VCaP (cell line): ENCODE data around the gene NACC2.

Source experiments
- H3K27ac ChIP-seq: fragments of 450-650 bp; 2 replicates; pipeline ENCODE4 v1.5.1; 2017
- TF ChIP-seq, protein P1 (sequence below): fragments of 450-650 bp; conservative IDR thresholded peaks from 2 replicates; pipeline ENCODE4 v1.5.1; 2017; ENCODE audit warnings: mild to moderate bottlenecking, moderate library complexity

The NACC2 gene

DNA sequence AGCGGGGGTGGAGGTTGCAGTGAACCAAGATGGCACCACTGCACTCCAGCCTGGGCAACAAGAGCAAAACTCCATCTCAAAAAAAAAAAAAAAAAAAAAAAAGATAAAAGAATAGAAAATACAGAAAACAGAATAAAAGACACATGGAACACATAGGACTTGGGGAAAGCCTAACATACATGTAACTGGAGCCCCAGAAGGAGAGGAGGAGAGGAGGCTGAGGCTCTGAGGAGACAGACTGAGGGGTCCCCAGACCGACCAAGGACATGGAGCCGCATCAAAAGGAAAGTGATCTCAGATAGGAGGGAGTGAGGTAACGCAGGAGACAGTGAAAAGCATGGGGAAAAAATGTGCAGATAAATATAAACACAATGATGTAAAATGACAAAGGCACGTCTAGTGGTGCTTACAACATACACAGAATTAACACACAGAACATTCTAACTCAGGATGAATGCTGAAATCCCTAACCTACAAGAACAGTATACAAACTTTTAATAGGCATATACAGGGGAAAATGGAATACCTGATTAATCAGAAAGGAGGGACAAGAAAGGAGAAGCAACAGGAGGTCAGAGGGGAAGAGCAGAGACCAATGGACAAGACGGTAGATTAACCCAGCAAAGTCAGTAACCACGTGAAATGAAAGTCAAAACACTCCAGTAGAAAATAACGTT, 68.7 kb downstream of the NACC2 start:
- TF ChIP-seq, protein P1, sequence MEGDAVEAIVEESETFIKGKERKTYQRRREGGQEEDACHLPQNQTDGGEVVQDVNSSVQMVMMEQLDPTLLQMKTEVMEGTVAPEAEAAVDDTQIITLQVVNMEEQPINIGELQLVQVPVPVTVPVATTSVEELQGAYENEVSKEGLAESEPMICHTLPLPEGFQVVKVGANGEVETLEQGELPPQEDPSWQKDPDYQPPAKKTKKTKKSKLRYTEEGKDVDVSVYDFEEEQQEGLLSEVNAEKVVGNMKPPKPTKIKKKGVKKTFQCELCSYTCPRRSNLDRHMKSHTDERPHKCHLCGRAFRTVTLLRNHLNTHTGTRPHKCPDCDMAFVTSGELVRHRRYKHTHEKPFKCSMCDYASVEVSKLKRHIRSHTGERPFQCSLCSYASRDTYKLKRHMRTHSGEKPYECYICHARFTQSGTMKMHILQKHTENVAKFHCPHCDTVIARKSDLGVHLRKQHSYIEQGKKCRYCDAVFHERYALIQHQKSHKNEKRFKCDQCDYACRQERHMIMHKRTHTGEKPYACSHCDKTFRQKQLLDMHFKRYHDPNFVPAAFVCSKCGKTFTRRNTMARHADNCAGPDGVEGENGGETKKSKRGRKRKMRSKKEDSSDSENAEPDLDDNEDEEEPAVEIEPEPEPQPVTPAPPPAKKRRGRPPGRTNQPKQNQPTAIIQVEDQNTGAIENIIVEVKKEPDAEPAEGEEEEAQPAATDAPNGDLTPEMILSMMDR = no peak
- no peak overlapping the region for H3K27ac ChIP-seq

DNA sequence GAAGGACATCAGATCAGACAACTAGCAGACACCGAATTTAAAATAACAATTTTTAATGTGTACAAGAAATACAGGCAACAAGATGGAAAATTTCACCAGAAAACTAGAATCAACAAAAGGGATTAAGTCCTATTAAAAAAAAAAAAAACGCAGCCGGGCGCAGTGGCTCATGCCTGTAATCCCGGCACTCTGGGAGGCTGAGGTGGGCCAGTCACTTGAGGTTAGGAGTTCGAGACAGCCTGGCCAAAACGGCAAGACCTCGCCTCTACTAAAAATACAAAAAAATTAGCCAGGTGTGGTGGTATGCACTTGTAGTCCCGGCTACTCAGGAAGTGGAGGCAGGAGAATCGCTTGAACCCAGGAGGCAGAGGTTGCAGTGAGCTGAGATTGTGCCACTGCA, 69.6 kb downstream of the NACC2 start:
- TF ChIP-seq, protein P1 = no peak
- H3K27ac ChIP-seq = no peak overlapping the region

DNA sequence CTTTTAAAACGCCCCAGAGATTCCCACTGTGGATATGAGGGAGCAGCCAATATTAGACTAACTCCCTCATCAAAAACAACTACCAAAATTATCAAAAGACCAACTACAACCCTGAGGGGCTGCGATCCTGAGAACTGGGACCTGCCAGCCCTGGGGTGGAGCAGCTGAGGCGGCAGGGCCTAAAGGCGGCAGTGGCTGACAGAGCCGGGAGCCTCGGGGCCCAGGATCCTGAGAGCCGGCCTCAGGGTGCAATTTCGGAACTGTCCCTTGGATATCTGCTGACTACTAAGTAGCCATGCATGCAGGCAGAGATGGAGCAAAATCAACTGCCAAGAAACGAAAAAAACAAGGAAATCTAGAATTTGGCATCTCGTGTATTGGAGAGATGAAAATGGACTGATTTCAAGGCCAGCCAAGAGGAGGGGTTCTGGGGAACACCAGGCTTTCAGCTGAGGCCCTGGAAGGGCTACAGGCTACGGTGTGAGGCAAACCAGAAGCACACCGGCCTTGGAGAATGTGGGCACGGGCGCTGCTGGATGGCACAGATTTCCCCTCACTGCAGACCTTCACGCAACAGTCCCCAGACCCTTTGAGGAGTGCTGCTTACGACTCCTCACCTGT, 70.3 kb downstream of the NACC2 start:
- TF ChIP-seq, protein P1 = no peak
- peak overlapping the region; percentile 41 for H3K27ac ChIP-seq

DNA sequence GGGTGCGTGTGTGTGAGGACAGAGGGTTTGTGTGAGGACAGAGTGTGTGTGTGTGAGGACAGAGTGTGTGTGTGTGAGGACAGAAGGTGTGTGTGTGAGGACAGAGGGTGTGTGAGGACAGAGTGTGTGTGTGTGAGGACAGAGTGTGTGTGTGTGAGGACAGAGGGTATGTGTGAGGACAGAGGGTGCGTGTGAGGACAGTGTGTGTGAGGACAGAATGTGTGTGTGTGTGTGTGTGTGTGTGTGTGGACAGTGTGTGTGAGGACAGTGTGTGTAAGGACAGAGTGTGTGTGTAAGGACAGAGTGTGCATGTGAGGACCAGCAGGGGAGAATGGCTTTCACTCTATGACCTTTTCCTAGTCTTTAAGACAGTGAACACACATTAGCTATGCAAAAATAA, 70.8 kb downstream of the NACC2 start:
- TF ChIP-seq, protein P1 = no peak
- peak overlapping the region; percentile 41 for H3K27ac ChIP-seq

DNA sequence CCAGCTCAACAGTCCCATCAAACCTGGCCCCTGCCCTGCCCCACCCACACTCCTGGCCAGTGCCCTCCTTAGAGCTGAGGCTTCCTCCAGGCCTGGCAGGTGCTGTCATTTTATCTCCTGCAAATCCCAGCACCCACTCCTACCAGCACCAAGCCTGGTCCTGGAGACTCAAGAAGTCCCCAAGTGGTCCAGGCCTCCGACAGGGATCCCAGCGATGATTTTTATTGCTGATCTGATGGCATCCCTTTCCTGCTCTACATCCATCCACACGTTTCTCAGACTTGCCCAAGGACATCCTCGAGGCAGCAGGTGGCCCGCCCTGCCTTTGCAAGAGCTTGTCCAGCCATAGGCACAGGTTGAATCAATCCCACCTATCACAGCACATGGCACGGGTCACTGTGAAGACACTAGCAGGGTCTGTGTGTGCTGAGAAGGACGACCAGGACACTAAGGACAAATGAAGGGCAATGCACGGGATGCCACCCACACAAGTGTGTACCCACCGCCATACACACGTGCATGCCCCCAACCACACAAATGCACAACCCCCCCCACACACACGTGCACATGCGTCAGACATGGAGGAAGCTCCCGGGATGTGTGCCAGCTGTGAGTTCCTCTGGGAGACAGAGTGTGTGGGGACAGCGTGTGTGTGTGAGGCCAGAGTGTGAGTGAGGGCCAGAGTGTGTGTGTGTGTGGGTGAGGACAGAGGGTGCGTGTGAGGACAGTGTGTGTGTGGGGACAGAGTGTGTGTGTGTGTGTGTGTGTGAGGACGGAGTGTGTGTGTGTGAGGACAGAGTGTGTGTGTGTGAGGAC, 71.5 kb downstream of the NACC2 start:
- peak overlapping the region; percentile 16; the same call in 1 of the 2 replicates for H3K27ac ChIP-seq
- TF ChIP-seq, protein P1 = no peak

DNA sequence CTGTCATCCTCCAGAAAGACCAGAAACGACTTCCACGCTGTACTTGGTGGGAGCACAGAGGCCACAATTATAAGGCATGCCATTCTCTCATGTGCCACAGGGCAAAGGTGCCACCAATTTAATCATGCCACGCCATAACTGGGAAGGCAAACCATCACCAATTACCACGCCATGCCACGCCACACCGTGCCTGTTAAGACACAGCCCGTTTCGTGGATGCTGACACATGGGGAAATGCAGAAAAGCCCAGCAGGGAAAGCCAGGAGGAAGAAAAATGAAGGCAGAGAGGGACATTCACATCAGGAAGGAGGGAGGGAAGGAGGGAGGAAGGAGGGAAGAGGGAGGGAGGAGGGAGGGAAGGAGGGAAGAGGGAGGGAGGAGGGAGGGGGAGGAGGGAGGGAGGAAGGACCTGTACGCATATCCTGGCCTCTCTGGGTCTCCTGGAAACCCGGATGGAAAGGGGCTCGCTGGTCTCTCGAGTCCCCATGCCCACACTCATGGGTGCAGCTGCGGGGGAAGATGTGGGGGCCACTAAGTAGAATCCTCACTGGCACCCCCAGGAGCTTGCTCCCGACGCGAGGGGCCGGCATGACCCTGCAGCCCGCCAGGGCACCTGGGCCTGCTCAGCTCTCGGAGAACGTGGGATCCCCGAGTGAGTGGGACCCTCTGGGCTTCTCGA, 72.2 kb downstream of the NACC2 start:
- TF ChIP-seq, protein P1 = no peak
- no peak overlapping the region for H3K27ac ChIP-seq
